ENCODE measurements around the gene PLCH1. TPM values are rescaled to one million over a fixed set of nuclear protein-coding genes. Genes with fewer than 3 reads are reported as not detected.
A peak's percentile ranks its signal among the peaks of the same experiment; 100 is the strongest.

Gene PLCH1
- total RNA-seq, 1 donor from 2014 or later = 0.25 TPM

DNA sequence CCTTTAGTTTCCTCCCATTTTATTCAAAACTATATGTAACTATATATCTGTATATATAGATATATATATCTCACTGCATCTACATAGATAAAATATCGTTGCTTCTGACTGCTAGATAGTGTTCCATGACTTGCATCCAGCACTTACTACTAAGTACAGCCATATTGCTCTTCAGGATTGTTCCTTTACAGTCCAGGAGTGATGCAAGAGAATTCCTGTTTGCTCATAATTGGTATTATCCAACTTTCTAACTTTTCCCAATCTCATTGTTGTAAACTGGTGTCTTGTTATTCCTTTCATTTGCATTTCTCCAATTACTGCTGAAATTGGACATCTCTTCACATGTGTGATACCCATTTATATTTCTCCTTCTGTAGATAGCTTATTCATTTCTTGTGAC is 351.6 kb downstream of the PLCH1 start:
- H3K9me3 ChIP-seq = no peaks in the 10 kb centered on the region
- peaks cover 27% of the 10 kb centered on the region for H3K4me1 ChIP-seq
- H3K27me3 ChIP-seq = no peaks in the 10 kb centered on the region
- intact Hi-C loops (cut with DNase I) = no loop called here
- no peak overlapping the region for H3K27ac ChIP-seq
- no peak overlapping the region for H3K4me3 ChIP-seq
- no peaks in the 10 kb centered on the region for H3K36me3 ChIP-seq
- no peak for DNase-seq (ENCODE audit: extremely low spot score in 2 of 2)
- TF ChIP-seq POLR2AphosphoS5 (IDR thresholded peaks at IDR 0.05; ENCODE audit: insufficient read depth in 1 of 2, low read depth in 1 of 2) = no peak
- TF ChIP-seq, protein P1, sequence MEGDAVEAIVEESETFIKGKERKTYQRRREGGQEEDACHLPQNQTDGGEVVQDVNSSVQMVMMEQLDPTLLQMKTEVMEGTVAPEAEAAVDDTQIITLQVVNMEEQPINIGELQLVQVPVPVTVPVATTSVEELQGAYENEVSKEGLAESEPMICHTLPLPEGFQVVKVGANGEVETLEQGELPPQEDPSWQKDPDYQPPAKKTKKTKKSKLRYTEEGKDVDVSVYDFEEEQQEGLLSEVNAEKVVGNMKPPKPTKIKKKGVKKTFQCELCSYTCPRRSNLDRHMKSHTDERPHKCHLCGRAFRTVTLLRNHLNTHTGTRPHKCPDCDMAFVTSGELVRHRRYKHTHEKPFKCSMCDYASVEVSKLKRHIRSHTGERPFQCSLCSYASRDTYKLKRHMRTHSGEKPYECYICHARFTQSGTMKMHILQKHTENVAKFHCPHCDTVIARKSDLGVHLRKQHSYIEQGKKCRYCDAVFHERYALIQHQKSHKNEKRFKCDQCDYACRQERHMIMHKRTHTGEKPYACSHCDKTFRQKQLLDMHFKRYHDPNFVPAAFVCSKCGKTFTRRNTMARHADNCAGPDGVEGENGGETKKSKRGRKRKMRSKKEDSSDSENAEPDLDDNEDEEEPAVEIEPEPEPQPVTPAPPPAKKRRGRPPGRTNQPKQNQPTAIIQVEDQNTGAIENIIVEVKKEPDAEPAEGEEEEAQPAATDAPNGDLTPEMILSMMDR (IDR thresholded peaks at IDR 0.05) = no peak
- no peak for TF ChIP-seq POLR2A (IDR thresholded peaks at IDR 0.05)

DNA sequence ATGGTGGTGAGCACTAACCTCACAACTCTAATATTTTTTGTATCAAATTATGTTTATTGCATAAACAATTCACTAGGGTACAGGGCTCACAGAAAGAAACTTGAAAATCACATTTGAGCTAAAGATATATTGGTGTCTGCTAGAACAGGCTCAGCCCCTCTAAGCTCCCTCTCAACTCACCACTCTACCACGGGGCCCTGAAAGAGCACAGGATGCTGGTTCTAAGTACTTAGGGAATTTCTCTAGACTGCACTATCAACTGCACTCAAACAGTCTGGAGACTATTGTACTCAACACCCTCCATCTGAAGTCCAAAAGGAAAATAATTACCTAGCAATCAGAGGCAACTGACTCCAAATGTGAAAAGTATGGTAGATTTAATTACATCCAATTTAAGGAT is 352.7 kb downstream of the PLCH1 start:
- Histone ChIP-seq H3K4me1 (peaks cover 27% of the 10 kb centered on the region), H3K4me3 (no peak overlapping the region), H3K9me3 (no peaks in the 10 kb centered on the region), H3K36me3 (no peaks in the 10 kb centered on the region), H3K27me3 (no peaks in the 10 kb centered on the region), H3K27ac (no peak overlapping the region)
- intact Hi-C loops (cut with DNase I) = no loop called here
- TF ChIP-seq POLR2AphosphoS5 (IDR thresholded peaks at IDR 0.05; ENCODE audit: insufficient read depth in 1 of 2, low read depth in 1 of 2) = no peak
- TF ChIP-seq POLR2A (IDR thresholded peaks at IDR 0.05) = no peak
- TF ChIP-seq, protein P1 (IDR thresholded peaks at IDR 0.05) = no peak
- DNase-seq (ENCODE audit: extremely low spot score in 2 of 2) = no peak

DNA sequence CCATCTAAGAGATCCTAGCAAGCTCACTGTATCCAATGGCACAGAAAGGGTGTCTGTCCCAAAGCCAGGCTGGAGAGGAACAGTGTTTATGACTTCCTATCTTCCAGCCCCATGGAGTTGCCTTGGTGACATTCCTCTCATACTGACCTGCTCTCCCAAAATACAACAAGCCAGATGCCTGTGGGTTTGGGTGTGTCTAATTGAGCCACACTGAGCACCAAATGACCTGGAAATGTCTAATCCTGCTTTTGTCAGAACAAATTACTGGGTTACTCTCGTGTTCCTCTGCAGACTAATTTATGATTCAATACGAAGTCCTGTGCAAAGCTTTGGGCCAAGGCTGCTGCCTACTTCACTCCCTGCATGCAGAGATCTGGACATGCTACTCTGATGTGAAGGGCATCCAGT is 353.3 kb downstream of the PLCH1 start:
- TF ChIP-seq POLR2AphosphoS5 (IDR thresholded peaks at IDR 0.05; ENCODE audit: insufficient read depth in 1 of 2, low read depth in 1 of 2) (no peak), POLR2A (IDR thresholded peaks at IDR 0.05) (no peak)
- TF ChIP-seq, protein P1 (IDR thresholded peaks at IDR 0.05) = no peak
- no peak for DNase-seq (ENCODE audit: extremely low spot score in 2 of 2)

DNA sequence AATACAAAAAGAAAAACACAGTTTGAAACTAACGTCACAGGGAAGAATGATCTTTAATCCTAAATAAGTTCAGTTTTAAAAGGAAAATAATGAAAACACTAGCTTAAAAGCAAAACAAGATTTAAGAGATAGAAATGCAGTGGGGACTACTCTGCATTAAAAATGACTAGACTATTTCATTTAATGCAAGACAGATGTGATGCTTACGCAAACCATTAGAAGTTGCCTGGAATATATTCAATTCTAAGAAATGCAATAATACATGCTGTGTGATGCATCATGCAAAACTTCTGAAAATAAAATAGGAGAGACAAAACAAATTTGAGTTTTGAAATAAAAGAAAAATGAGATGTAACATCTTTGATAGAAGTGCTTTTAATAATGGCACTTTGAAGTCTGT is 353.8 kb downstream of the PLCH1 start:
- no peak for DNase-seq (ENCODE audit: extremely low spot score in 2 of 2)
- Histone ChIP-seq H3K27me3 (no peaks in the 10 kb centered on the region), H3K4me3 (no peak overlapping the region), H3K9me3 (no peaks in the 10 kb centered on the region), H3K36me3 (no peaks in the 10 kb centered on the region), H3K4me1 (peaks cover 32% of the 10 kb centered on the region), H3K27ac (no peak overlapping the region)
- TF ChIP-seq, protein P1 (IDR thresholded peaks at IDR 0.05) = no peak
- TF ChIP-seq POLR2AphosphoS5 (IDR thresholded peaks at IDR 0.05; ENCODE audit: insufficient read depth in 1 of 2, low read depth in 1 of 2) = peak in 1 of 2 donors; percentile 38
- intact Hi-C loops (cut with DNase I) = no loop called here

More for the DNA sequence above, 353.3 kb downstream of the PLCH1 start:
- H3K9me3 ChIP-seq = no peaks in the 10 kb centered on the region
- no peaks in the 10 kb centered on the region for H3K27me3 ChIP-seq
- intact Hi-C loops (cut with DNase I) = no loop called here
- peaks cover 27% of the 10 kb centered on the region for H3K4me1 ChIP-seq
- no peak overlapping the region for H3K4me3 ChIP-seq
- H3K27ac ChIP-seq = no peak overlapping the region
- no peaks in the 10 kb centered on the region for H3K36me3 ChIP-seq

DNA sequence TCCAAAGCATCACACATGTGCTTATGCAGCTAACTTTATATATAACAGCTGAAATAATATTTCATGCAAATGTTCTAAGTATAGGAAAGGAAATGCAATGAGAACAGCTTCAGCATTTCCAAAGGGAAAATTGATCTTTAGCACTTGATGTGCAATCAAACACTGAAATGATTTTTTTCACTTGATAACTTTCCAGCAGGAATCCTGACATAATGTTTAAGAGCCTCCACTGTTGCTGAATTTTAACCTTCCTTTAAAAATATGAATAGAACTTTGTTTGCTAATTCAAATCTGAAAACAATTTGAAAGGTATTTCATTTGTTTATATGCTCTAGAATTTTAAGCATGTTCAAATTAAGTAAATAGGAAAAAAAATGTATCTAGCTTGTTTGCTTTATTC is 354.5 kb downstream of the PLCH1 start:
- Histone ChIP-seq H3K9me3 (no peaks in the 10 kb centered on the region), H3K27me3 (no peaks in the 10 kb centered on the region), H3K4me3 (no peak overlapping the region), H3K36me3 (no peaks in the 10 kb centered on the region), H3K4me1 (peaks cover 38% of the 10 kb centered on the region), H3K27ac (peak overlapping the region; percentile 13)
- TF ChIP-seq POLR2A (IDR thresholded peaks at IDR 0.05) = no peak
- TF ChIP-seq, protein P1 (IDR thresholded peaks at IDR 0.05) = no peak
- no peak for TF ChIP-seq POLR2AphosphoS5 (IDR thresholded peaks at IDR 0.05; ENCODE audit: insufficient read depth in 1 of 2, low read depth in 1 of 2)
- intact Hi-C loops (cut with DNase I) = no loop called here
- DNase-seq (ENCODE audit: extremely low spot score in 2 of 2) = no peak
